VCaP (cell line): ENCODE results near the gene CCDC122.
A peak's percentile ranks its signal among the peaks of the same experiment; 100 is the strongest.

Experiments
- H3K27ac ChIP-seq: fragments of 450-650 bp; 2 replicates; pipeline ENCODE4 v1.5.1; 2017
- CTCF ChIP-seq: fragments of 450-650 bp; conservative IDR thresholded peaks from 2 replicates; pipeline ENCODE4 v1.5.1; 2017; ENCODE audit warnings: mild to moderate bottlenecking, moderate library complexity

Gene CCDC122

GRCh38 chr13:43876366-43876765 lies 3.2 kb downstream of the CCDC122 start:
- H3K27ac ChIP-seq = no peak overlapping the region
- no peak for TF ChIP-seq CTCF

- no peak overlapping the region for H3K27ac ChIP-seq
Observed at GRCh38 chr13:43874504-43875092, 4.9 kb downstream of the CCDC122 start.

GRCh38 chr13:43872181-43872580 lies 7.4 kb downstream of the CCDC122 start:
- H3K27ac ChIP-seq = no peak overlapping the region
- no peak for TF ChIP-seq CTCF

More at GRCh38 chr13:43874504-43875092, 4.9 kb downstream of the CCDC122 start:
- TF ChIP-seq CTCF = peak; percentile 75

GRCh38 chr13:43865892-43866291 lies 13.6 kb downstream of the CCDC122 start:
- no peak for TF ChIP-seq CTCF
- no peak overlapping the region for H3K27ac ChIP-seq

GRCh38 chr13:43864921-43865320 lies 14.6 kb downstream of the CCDC122 start:
- H3K27ac ChIP-seq = no peak overlapping the region
- TF ChIP-seq CTCF = no peak

- no peak for TF ChIP-seq CTCF
- H3K27ac ChIP-seq = no peak overlapping the region
Observed at GRCh38 chr13:43861863-43862262, 17.7 kb downstream of the CCDC122 start.

- TF ChIP-seq CTCF = no peak
- H3K27ac ChIP-seq = no peak overlapping the region
Observed at GRCh38 chr13:43852923-43853404, 26.6 kb downstream of the CCDC122 start.
